Hematopoietic multipotent progenitor cell treated with erythropoietin and hydrocortisone succinate and interleukin-3 and kit ligand, for 15 days (in vitro differentiated cells): ENCODE data around the gene PACRG.

Experiments used
- DNase-seq: peaks from one replicate; pipeline ENCODE4 v3.0.0-alpha.2; 2015; ENCODE audit warnings: low spot score

Gene PACRG

DNA sequence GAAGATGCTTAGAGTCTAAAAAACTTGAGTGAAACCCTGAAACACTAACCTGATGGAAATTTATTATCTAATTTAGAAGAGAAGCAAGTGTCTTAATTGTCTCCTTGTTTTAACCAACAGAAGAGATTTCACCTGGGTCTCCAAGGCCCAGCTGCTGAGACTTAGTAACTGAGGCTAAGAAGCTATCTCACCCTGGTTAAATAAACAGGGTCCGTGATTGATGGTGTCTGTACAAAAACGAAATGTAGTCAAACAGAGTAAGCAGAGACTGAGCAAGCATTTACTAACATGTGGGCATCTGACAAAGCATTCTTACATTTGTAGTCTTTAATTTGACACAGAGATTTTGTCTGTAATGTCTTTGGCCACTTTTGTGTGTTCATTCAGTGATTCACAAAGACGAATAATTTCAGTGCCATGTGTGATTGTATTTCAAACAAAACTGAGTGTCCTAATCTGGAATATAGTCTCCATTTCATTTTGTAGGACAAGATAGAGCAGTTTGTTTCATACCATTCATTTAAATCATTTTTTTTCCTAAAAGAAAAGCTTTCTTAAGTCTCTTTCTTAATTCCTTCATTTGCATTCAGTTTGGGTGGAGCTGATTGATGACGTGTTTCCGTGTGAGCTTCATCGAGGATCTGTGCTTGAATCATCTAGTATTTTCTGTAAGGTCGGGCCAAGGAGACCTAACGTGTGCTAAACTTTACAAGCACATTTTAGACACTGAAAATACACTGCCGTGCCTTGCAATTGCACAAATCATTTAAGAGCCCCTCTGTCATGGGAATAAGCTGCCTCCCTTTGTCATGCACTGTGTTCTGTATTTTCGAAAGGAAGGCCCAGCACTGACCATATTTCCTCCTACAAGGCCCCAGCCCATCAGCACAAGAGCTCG, 516.2 kb downstream of the PACRG start:
- no peak for DNase-seq

DNA sequence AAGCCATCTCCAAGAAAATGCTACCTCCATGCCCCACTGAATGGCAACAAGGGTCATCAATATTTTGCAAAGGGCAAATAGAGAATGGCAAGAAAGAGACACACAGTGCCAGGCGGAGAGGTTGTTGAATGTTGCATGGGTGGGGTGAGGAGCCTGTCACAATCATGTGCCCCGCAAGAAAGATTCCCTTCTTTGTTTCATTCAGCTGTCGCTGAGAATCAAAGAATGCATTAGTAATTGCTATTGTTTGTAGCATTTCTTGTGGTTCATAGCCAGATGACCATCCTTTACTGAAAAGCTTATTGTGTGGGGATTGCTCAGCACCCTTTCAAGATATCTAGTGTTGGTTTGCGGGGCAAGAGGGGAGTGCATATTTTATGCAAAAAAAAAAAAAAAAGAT, 520.3 kb downstream of the PACRG start:
- no peak for DNase-seq

DNA sequence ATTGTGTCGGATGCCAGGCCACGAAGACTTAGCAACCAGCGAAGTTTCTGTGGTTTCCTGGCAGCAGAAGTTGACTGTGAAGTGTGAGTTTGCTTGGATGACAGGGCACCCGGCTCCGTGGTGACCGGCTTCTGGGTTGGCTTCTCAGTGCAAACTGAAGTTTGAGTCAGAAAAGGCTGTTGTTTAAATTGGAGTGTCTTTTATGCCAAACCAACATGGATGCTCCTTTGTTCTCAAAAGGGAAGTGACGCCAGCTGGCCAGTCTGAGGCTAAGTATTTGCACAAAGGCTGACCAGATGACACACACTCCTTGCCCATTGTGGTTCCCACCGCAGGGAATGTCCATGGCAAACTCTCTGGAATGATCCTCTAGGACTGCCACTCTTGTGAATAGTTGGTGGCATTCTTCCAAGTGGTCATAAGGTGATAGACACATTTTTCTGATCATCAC, 521.9 kb downstream of the PACRG start:
- DNase-seq, result no peak

DNA sequence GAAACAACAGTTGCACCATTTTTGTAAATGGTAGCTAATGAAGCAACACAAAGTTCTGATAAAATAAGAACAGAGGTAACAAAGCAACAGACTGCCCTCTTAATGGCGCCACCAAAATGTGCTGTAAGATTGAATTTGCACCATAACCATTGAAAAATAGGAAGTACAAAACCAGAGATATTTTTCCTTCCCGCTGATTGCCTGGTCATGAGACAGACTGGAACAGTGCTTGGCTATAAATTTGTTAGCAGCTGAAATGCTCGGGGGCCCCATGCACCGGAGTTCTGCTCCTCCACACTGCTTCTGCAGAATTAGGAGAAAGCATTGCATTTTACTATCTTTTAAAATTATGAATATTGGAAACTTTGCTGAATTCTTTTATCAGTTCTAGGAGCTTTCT, 522.3 kb downstream of the PACRG start:
- DNase-seq, result no peak

DNA sequence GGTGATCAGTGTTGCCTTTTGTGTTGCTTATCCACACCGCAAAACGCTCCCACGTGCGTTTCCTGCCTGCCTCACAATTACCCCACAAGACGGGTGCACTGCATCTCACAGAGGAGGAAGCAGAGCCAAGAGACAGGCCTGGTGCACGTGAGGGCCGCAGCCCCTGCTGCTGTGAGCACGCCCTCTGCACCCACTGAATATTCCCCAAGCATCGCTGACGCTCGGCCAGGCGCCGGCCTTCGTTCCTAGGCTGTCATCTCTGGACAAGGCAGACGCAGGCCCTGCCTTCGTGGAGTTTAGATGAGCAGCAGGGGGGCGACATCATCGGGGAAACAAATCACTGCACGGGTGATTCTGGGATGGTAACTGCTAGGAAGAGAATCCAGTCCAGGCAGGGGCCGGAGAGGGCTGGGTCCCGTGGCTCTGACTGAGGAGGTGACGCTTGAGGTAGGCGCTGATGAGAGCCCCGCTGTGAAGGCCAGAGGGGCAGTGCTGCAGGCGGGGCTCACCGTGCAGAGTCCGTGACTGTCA, 524.4 kb downstream of the PACRG start:
- no peak for DNase-seq

DNA sequence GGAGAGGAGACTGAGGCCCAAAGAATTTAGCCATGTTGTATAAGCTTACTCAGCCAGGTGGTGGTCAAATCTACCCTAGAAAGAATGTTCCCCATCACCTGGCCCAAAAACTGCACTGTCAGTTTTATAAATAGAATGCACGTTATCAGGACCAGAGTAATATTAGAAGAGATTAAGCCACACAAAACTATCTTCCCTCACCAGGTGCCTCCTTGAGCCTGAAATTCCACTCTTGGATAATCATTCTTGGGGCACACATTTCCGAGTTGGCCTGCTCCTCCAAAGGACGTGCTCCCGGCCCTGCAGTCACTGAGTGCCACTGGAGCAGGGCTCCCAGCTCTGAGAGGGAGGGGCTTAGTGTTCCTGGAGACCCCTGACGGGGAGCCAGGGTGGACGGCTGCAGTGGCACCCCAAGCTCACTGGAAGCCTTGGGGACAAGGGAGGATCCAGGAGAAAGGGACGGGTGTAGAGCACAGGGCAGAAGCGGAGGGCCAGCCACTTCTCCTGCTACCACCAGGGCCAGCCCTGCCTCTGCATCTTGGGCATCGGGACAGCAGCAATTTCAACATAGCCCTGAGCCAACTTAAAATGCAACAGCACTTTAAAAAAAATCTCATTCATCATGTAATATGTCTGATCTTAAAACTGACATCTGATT, 525.9 kb downstream of the PACRG start:
- DNase-seq, result no peak

DNA sequence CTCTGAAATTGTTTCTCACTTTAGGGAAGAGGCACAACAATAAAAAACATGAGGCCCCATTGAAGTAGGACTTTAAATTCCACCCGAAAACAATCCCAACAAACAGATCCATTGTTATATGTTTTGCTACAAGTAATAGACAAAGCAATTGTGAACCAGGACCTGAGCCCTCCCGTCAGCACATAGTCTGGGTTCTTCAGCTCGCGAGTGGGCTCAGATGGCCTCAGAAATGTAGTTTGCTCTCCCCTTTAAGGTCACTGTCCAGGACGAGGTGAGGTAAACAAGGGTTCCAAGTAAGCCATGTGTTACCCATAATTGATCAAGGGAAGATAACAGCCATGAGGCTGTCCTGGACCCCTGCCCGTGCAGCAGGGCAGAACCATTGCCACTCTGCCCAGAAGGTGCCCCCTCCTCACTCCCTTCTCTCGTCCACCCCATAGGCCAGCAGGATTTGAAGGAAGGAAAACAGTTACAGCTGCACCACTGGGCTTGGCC, 526.6 kb downstream of the PACRG start:
- DNase-seq, result no peak

DNA sequence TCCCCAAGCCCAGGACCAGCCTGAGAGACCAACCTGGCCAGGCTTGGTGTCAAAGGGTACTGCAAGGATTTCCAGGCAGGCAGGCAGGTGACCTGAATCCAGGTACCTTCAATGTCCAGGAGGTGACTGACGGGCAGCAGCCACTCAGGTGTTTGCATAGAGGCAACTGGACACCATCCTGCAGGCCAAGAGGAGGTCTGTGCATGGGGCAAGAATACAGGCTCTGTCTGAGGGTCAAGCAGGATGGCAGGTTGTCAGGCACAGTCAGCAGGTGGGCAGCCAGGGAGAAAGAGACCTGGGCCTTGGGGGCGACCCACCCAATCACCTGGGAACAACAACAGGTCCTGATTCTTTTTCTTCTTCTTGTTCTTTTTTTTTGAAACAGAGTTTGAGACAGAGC, 527.5 kb downstream of the PACRG start:
- DNase-seq, result no peak

DNA sequence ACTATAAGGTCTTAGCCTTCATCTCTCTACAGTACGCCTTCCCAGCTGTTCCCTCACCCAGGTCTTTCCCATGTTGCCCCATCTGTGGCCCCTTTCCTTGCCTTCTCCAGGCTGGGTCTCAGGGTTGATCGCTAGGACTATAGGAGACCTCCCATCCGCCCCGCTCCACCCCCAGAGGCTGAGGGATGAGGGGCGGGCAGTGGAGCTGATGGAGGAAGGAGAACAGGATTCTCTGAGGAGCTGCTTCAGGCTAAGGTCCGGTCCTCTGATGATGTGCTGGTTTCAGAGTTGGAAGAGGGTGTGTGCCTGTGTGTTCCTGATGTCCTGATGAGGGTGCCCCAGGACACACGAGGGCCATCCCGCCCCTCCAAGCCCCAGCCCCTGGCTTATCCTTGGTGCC, 531.9 kb downstream of the PACRG start:
- DNase-seq, result no peak

DNA sequence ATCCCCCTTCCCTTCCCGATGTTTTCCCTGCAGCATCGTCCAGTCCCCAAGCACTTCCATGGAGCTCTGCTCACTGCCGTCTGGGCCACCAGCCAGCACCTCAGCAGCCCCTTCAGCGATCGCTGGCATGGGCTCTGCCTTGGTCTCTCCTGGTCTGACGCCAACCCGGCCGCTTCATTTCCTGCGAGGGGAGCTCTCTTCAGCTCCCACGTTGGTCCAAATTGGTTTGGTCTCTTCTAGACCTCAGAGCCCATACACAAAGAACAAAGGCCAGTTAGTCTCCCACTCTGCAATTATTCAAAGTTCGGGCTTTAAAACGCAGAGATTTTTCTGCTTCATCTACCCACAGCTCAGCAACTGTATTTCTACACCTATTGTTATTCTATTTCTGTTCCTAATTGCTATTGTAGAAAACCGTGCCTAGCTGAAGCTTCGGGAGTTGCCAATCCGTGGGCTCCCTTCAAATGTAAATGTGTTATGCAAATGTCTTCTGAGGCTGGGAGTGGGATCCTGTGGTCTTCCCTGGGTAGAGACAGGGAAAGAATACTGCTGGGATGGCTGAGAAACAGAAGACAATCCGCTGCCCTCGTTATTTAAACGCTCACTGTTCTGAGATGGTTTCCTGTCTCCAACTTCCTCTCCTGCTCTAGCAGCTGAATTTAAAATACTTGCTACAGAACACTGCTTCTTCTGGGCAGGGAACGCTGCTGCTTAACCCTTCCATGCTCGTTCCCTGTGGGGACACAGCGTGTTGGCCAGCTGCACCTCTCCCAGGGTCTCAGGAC, 532.5 kb downstream of the PACRG start:
- DNase-seq, result no peak

DNA sequence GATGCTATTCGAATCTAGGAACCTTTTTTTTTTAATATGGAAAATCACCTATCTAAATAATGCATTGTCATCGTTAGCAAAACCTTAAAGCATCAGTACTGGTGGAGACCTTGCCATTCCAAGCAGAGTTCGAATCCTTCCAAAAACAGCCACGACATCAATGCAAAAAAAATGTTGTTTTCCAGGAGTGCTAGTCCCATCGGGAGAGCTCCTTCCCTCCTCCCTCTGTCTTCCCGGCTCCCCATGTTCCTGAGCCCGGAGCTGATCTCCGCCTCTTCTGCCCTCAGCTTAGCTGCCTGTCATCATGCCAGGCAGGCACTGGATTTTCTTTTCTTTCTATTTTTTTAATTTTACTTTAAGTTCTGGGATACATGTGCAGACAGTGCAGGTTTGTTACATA, 533.1 kb downstream of the PACRG start:
- no peak for DNase-seq

DNA sequence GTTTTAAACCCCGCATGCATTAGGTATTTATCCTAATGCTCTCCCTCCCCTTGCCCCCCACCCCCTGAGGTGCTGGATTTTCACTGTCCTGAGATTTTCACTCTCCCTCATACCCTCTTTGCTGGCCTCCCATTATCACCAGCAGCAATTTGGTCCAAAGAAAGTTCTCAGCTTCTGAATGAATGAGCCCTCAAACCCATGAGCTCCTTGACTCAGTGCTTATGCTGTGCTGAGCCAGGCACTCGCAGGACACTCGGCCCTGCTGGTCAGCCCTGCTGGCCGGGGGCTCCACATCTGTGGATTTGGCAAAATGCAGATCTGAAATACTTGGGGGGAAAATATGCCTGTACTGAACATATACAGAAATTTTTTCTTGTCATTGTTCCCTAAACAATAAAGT, 533.6 kb downstream of the PACRG start:
- DNase-seq, result no peak

DNA sequence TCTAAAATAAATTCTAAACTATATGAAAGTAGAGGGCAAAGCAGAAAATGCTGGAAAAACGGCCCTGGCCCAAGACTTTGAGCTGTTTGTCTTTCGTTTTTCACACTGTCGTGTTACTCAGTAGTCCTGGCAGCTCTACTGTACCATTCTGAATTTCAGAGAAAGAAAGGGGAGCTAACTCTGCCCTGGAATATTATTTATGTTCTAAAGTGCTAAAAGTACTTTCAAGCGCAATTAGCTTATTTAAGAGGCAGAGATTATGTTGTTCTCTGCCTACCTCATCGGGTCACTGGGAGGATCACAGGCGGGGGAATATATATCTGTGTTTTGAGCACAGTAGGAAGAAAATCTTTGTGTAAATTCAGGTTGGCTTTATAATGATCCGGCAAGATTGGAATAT, 534.3 kb downstream of the PACRG start:
- DNase-seq, result no peak

DNA sequence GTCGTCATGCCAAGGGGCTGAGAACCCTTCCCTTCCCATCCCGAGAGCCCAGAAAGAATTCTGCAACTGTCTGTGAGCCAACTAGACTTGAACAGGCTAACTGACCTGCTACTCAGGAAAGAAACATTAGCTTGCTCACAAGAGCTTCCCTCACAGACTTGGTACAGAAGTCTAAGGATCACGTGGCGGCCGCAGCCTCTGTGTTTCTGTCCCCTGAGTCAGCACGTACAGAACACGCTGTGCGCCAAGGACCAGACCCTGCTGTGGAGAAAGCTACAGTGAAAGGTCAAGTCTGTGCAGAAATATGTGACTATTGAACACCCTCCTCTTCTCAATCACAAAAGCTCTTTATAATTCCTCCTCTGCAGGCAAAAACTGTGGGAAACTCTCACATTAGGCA, 535.4 kb downstream of the PACRG start:
- no peak for DNase-seq

DNA sequence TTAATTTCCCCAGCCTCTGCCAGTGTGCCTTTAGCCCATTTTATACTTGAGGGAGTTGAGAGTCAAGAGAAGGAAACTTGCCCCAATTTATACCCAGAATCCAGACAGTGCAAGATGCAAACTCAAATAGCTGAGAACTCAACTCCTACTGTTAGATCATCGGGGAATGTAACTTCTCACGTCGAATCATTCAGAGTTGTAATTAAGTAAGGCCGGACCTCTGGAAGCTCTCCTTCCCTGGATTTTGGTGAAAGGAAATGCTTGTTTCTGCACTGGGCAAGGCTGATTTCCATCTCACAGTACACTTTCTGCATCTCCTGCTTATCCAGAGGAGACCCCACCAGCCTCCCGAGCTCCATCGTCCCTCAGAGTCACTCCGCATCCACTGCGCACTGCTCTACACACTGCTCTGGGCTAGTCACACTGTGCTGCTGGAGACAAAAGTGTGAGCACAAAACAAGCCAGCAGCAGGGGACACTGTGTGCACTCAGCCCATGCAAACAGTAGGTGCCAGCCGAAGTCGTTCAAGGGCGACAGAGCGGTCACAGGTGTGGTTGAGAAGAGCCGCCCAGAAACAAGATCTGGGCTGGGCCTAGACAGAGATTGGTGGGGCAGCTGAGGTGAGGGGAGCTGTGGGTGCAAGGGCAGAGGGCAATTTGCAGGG, 536.4 kb downstream of the PACRG start:
- DNase-seq, result no peak

DNA sequence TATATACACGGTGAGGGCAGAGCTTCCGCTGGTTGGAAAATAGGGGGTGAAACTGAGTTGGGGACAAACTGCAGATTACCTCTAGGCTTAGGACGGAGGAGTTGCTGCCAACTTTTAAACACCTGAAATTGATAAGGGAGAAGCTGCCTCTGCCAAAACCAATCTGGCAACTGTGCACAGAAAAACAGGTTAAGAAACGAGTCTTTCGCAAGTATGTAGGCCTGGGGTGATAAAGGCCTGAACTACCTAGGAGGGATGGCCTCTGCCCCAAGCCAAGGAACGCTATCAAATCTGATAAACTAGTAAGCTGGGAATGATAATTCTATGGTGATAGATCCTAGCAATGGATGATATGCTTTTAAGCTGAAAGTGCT, 536.9 kb downstream of the PACRG start:
- DNase-seq, result no peak

DNA sequence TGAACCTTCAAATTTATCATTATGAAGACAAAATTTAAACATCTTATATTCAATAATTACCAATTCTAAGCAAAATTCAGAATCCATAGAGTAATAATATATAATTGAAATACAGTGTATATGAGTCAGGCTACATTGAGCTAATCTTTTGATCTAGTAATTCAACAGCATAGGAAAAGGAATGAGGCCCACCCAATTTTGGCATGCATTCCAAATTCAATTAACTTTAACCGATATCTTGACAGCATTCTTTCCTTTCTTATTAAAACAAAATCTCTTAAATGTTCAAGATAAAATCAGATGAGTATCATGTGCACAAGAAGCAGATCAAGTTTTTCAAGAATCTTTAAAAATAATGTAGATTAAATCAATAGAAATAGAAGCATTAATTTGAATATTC, 553.9 kb downstream of the PACRG start:
- no peak for DNase-seq

DNA sequence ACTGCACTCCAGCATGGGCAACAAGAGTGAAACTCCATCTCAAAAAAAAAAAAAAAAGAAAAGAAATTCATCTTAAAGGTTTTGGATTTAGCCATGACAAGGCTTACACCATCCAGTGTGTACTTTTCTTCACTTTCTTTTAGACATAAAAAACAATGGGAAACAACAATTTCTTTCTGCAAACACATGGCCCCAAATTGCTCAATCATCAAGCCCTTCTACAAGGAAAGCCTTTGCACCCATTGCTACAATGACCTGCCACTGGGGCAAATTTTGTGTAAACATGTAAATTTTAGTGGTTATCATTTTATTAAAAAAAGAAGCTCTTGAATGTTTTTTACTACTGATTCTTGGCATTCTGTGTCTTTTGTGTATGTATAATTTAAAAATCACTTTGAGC, 554.9 kb downstream of the PACRG start:
- no peak for DNase-seq

DNA sequence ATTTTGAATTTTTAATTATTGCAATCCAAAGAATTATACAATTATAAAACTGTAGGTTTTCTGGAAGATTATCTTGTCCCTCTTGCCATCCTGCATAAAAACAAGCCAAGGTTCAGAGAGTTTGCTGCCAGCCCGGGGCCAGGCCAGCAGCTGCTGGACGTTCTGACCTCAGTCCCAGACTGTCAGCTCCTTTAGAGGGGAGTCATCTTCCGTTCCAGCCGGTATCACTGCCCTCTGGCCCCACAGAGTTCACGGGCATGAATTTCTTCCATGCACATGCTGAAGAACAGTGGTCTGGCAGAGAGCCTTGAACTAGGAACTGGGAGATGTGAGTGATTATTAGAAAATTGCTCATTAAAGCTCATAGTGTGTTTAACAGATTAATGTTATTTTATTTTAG, 556.4 kb downstream of the PACRG start:
- no peak for DNase-seq

DNA sequence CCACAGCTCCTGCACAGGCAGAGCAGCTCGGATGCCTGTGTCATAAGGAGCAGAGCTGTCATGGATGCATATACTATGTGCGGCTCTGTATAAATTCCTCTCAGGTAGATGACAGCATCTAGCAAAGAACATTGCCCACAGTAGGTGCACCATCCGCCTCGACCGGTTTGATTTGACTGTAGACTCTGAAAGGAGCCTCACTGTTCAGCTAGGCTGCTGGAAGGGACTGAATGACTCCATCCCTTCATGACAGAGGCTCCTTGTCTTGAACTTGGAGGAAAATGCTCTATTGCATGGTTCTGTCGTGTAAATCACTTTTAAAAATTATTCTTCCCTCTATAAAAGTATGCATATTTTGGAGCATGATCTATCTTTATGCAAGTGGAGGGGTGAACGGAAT, 557.9 kb downstream of the PACRG start:
- DNase-seq, result no peak

DNA sequence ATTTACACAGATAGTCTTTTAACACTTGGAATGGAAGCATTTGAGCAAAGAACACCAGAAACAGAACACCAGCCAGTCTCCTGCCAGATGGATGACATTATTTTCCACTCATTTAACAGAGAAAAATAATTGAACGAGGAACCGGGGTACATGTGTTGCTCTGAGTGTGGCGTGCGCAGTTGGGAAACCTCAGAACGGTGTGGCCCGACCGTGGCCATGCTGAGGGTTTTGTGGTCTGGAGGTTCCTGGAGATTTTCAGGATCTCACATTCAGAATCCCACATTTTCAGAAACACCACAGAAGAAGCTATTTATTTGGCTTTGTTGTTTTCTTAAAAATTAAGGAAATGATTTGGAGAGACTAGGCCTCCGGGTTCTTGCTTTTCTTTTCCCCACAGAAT, 559.9 kb downstream of the PACRG start:
- DNase-seq, result no peak

DNA sequence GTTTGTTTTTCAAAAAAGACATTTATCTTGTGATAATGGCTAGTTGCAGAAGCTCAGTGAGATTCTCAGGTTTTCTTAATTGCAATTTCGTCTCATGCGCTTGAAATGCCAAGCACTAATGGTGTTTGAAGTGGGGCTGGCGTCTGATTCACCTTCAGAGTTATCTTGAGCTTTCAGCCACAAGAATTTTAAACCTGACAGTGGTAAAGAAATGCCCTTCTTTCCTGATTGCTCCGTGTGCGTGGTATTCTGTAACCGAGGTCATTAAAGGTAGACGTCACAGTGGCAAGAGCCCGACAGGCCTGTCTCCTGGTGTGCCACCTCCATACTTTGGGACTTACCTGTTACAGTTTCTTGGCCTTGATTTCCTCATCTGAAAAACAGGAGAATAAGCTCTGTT, 560.3 kb downstream of the PACRG start:
- DNase-seq, result no peak
